HG02981 (cell line): ENCODE results near the gene ICOS.

Experiments
- ATAC-seq: cut with Tn5 transposase; IDR thresholded peaks from one replicate; pipeline ENCODE4 v1.9.1; 2021; ENCODE audit warnings: mild to moderate bottlenecking, moderate library complexity; ENCODE audit not compliant: unreplicated experiment

The ICOS gene

GRCh38 chr2:204005940-204006721 is 69.6 kb downstream of the ICOS start:
- no peak for ATAC-seq

- no peak for ATAC-seq
These were observed 71.8 kb downstream of the ICOS start for GRCh38 chr2:204008352-204008751.

GRCh38 chr2:204010628-204011560 is 74.3 kb downstream of the ICOS start:
- no peak for ATAC-seq
